Measurements from ENCODE around the gene ZDHHC8. TPM values are rescaled to one million over a fixed set of nuclear protein-coding genes. Genes with fewer than 3 reads are reported as not detected.

The ZDHHC8 gene
- total RNA-seq, 1 experiment from 2014 or later, result 89.3 TPM

DNA sequence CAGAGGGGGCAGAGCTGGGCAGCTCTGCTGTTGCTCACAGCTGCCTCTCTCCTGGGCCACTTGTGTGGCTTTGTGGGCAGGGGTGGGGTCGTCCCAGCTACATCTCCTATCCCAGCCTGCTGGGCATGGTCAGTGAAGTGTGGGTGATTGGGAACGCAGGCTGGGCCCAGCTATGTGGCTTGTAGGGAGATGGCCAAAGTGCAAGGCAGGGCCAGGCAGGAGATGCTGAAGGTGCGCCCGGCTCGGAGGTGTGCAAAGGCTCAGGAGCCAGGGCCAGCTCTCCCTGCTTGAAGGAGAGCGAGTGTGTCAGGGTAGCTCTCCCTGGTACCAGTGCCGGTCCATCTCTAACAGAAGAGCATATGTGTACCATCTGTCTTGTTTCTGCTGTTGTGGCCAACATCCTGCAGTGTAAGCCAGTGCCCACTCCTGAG lies 24.1 kb upstream of the ZDHHC8 start:
- POLR2A ChIA-PET, result no interaction called here
- intact Hi-C loops (cut with micrococcal nuclease), result no loop called here
- BruUV-seq (replicated peaks), result no TSS peak

More for the DNA sequence above, 24.1 kb upstream of the ZDHHC8 start:
- no peak overlapping the region for H3K9ac ChIP-seq (ENCODE audit: low read length)
- H3K9me2 ChIP-seq (ENCODE audit: insufficient read depth), result no peaks in the 10 kb centered on the region
- peaks cover 34% of the 10 kb centered on the region for H3K79me2 ChIP-seq (ENCODE audit: insufficient read depth, low read length)
- H3K4me3 ChIP-seq (replicated peaks in 1 of 2; ENCODE audit: low read depth in 1 of 2, low read length in 2 of 2), result no peak overlapping the region
- no peak overlapping the region for H3K4me2 ChIP-seq (ENCODE audit: low read length)
- DNase-seq (ENCODE audit: low read depth, low spot score) (no peak), ATAC-seq (no peak)
- ChIA-PET RAD21 (ENCODE audit: low non-redundant PET in 1 of 2, low total read pairs in 2 of 2, uncharacterized antibody in 2 of 2, unreplicated experiment in 2 of 2) (no interaction called here), CTCF (no interaction called here)
- no peak overlapping the region; the same call in 1 of the 2 replicates for H3K27ac ChIP-seq (ENCODE audit: low read depth, low read length)
- peaks cover 0 to 4% of the 10 kb centered on the region in 2 experiments; a peak in 1 of 4 replicates for H3K4me1 ChIP-seq (ENCODE audit: control insufficient read depth in 1 of 2, insufficient read depth in 2 of 2, low read length in 2 of 2)
- no peaks in the 10 kb centered on the region for H3K27me3 ChIP-seq (ENCODE audit: insufficient read depth, low read length)
- H3K9me3 ChIP-seq (ENCODE audit: control insufficient read depth in 1 of 2, insufficient read depth in 1 of 2, low read depth in 1 of 2, low read length in 2 of 2), result no peaks in the 10 kb centered on the region
- H3K36me3 ChIP-seq (ENCODE audit: control insufficient read depth in 1 of 2, insufficient read depth in 2 of 2, low read length in 2 of 2), result peaks cover 23 to 71% of the 10 kb centered on the region in 2 experiments; a peak in 3 of 4 replicates
- H2AFZ ChIP-seq (ENCODE audit: low read depth, low read length, poor library complexity, severe bottlenecking), result no peak overlapping the region
- TF ChIP-seq EZH2phosphoT487 (IDR thresholded peaks at IDR 0.05; ENCODE audit: borderline replicate concordance) (no peak), RAD21 (IDR thresholded peaks at IDR 0.05; ENCODE audit: low read depth) (no peak), ELF1 (IDR thresholded peaks at IDR 0.05; ENCODE audit: borderline replicate concordance, low read depth) (no peak), ZFX (IDR thresholded peaks at IDR 0.05) (no peak), POLR2AphosphoS5 (IDR thresholded peaks at IDR 0.05; ENCODE audit: low read depth, low read length) (no peak), CEBPB (IDR thresholded peaks at IDR 0.05; ENCODE audit: low read depth) (no peak), ZNF274 (IDR thresholded peaks at IDR 0.05; ENCODE audit: low read depth, low read length) (no peak), EGR1 (IDR thresholded peaks at IDR 0.05; ENCODE audit: low read depth) (no peak), TCF7L2 (IDR thresholded peaks at IDR 0.05; ENCODE audit: borderline replicate concordance, extremely low read depth, insufficient read depth, insufficient read length) (no peak), SIN3A (IDR thresholded peaks at IDR 0.05; ENCODE audit: low read depth) (no peak), JUND (IDR thresholded peaks at IDR 0.05) (no peak), CBX3 (IDR thresholded peaks at IDR 0.05; ENCODE audit: low read depth) (no peak)
- TF ChIP-seq, protein P1, sequence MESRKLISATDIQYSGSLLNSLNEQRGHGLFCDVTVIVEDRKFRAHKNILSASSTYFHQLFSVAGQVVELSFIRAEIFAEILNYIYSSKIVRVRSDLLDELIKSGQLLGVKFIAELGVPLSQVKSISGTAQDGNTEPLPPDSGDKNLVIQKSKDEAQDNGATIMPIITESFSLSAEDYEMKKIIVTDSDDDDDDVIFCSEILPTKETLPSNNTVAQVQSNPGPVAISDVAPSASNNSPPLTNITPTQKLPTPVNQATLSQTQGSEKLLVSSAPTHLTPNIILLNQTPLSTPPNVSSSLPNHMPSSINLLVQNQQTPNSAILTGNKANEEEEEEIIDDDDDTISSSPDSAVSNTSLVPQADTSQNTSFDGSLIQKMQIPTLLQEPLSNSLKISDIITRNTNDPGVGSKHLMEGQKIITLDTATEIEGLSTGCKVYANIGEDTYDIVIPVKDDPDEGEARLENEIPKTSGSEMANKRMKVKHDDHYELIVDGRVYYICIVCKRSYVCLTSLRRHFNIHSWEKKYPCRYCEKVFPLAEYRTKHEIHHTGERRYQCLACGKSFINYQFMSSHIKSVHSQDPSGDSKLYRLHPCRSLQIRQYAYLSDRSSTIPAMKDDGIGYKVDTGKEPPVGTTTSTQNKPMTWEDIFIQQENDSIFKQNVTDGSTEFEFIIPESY (IDR thresholded peaks at IDR 0.05; ENCODE audit: extremely low read depth, insufficient replicate concordance, low read length), result no peak
- TF ChIP-seq, protein P2, sequence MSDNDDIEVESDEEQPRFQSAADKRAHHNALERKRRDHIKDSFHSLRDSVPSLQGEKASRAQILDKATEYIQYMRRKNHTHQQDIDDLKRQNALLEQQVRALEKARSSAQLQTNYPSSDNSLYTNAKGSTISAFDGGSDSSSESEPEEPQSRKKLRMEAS (IDR thresholded peaks at IDR 0.05), result no peak
- H4K20me1 ChIP-seq (ENCODE audit: insufficient read depth), result no peaks in the 10 kb centered on the region

Measured in HCT116 (cell line).